Stomach (tissue), 9 donors: ENCODE measurements around the gene ITGA1. TPM values are rescaled to one million over a fixed set of nuclear protein-coding genes. Genes with fewer than 3 reads are reported as not detected.

Experiments used
- DNase-seq, 2 donors: peaks; one replicate each; pipeline versions ENCODE4 v3.0.0 to v3.0.0-alpha.2; 2013 to 2019
- H3K27ac ChIP-seq, 5 donors: fragments of 200-600 bp in 4 of 5; sonication (generic) in 4 of 5; one replicate each; pipeline ENCODE4 v1.5.1; 2013 to 2019; ENCODE audit warnings: mild to moderate bottlenecking in 1 of 5, moderate library complexity in 1 of 5
- H3K27me3 ChIP-seq, 3 donors: fragments of 200-600 bp; sonication (generic); one replicate each; pipeline ENCODE4 v1.5.1; 2017 to 2019; ENCODE audit warnings: mixed run types in 1 of 3
- H3K36me3 ChIP-seq, 4 donors: fragments of 200-600 bp; sonication (generic); 1 replicate in 3 of 4; 2 replicates in 1 of 4; pipeline ENCODE4 v1.5.1; 2016 to 2019
- H3K4me1 ChIP-seq, 4 donors: fragments of 200-600 bp; sonication (generic); one replicate each; pipeline ENCODE4 v1.5.1; 2016 to 2019
- H3K4me3 ChIP-seq, 4 donors: fragments of 200-600 bp; sonication (generic) in 3 of 4; one replicate each; pipeline ENCODE4 v1.5.1; 2016 to 2019; ENCODE audit warnings: mild to moderate bottlenecking in 1 of 4
- H3K9me3 ChIP-seq, 4 donors: fragments of 200-600 bp; sonication (generic); one replicate each; pipeline ENCODE4 v1.5.1; 2016 to 2019
- CTCF ChIP-seq, 7 experiments: fragments of 450-650 bp in 4 of 7; fragments of 200-600 bp in 3 of 7; sonication (generic) in 3 of 7; IDR thresholded peaks; one replicate each; pipeline ENCODE4 v1.5.1; 2016 to 2019; ENCODE audit warnings: antibody characterized with exemption in 7 of 7, control low read depth in 2 of 7, mild to moderate bottlenecking in 1 of 7
- EP300 ChIP-seq: sonication (generic); formaldehyde crosslinking; IDR thresholded peaks from one replicate; pipeline ENCODE4 v1.6.1; 2017; ENCODE audit warnings: antibody characterized with exemption
- POLR2A ChIP-seq, 4 donors: fragments of 450-650 bp; IDR thresholded peaks; one replicate each; pipeline ENCODE4 v1.6.1; 2016; ENCODE audit warnings: antibody characterized with exemption in 4 of 4, control low read depth in 2 of 4, mild to moderate bottlenecking in 1 of 4, moderate library complexity in 1 of 4
- POLR2AphosphoS5 ChIP-seq, 3 donors: sonication (generic); formaldehyde crosslinking; IDR thresholded peaks; one replicate each; pipeline ENCODE4 v1.6.1; 2016; ENCODE audit warnings: antibody characterized with exemption in 3 of 3
- WGBS, 5 donors: extraction: QIAGEN DNeasy Blood & Tissue Kit in 3 of 5; methylation state at CpG; one replicate each; pipeline versions ENCODE4 v1.1.5 to v1.1.7; 2013 to 2018; 5-methylcytosine and 5-hydroxymethylcytosine counted together
- intact Hi-C: fragments of 100-400 bp; cut with DNase I; formaldehyde crosslinking; loops from one replicate; pipeline ENCODE4 v1.15.1; 2023; ENCODE audit warnings: low total_unique reads
- polyA plus RNA-seq, 3 donors: library from polyadenylated mRNA; stranded (reverse); fragments of 200-250 nt; gene quantifications; one replicate each; pipeline ENCODE4 v1.2.3, GENCODE V29; 2013
- total RNA-seq, 5 donors: library from RNA; depleted of rRNA; stranded (reverse); fragments of >200 nt; gene quantifications; one replicate each; pipeline versions ENCODE4 v1.1.0 to v1.2.3, GENCODE V29; 2014 to 2016
- donor health status: healthy with polysubstance abuse.
- donor health status: Bipolar disorder and iron deficiency.
- donor health status: healthy.

The ITGA1 gene
- total and polyA plus RNA-seq, 8 donors: 2.7 to 507 (median 77.0) TPM

GRCh38 chr5:52925001-52925400 lies 137.3 kb downstream of the ITGA1 start:
- no peak overlapping the region for H3K27ac ChIP-seq
- no peaks in the 10 kb centered on the region for H3K9me3 ChIP-seq
- H3K4me3 ChIP-seq: no peak overlapping the region
- TF ChIP-seq EP300 (no peak), POLR2AphosphoS5 (IDR thresholded peaks at IDR 0.05) (no peak), POLR2A (IDR thresholded peaks at IDR 0.05) (no peak), CTCF (IDR thresholded peaks at IDR 0.05) (no peak)
- H3K36me3 ChIP-seq: peaks cover 0 to 68% (median 45%) of the 10 kb centered on the region in 4 donors
- intact Hi-C loops: no loop called here
- DNase-seq: no peak
- WGBS, 5 donors: 75 to 85% (median 81%) methylated on average over 5 of the region's 5 CpGs
- peaks cover 0 to 18% (median 5%) of the 10 kb centered on the region in 4 donors for H3K4me1 ChIP-seq
- no peaks in the 10 kb centered on the region for H3K27me3 ChIP-seq

GRCh38 chr5:52928689-52929088 lies 141.0 kb downstream of the ITGA1 start:
- Histone ChIP-seq H3K36me3 (peaks cover 0 to 75% (median 56%) of the 10 kb centered on the region in 4 donors), H3K4me3 (no peak overlapping the region), H3K27me3 (no peaks in the 10 kb centered on the region), H3K4me1 (peaks cover 0 to 8% (median 3%) of the 10 kb centered on the region in 4 donors), H3K27ac (no peak overlapping the region), H3K9me3 (no peaks in the 10 kb centered on the region)
- 47 to 67% (median 52%) methylated on average over 2 of the region's 2 CpGs for WGBS, 5 donors
- DNase-seq: no peak
- TF ChIP-seq CTCF (IDR thresholded peaks at IDR 0.05): no peak
- intact Hi-C loops: no loop called here

- TF ChIP-seq POLR2A (IDR thresholded peaks at IDR 0.05) (no peak), EP300 (no peak), CTCF (IDR thresholded peaks at IDR 0.05) (no peak), POLR2AphosphoS5 (IDR thresholded peaks at IDR 0.05) (no peak)
- no peak overlapping the region for H3K4me3 ChIP-seq
- no peaks in the 10 kb centered on the region for H3K4me1 ChIP-seq
- no peaks in the 10 kb centered on the region for H3K9me3 ChIP-seq
- no peaks in the 10 kb centered on the region for H3K27me3 ChIP-seq
- peaks cover 0 to 50% (median 32%) of the 10 kb centered on the region in 4 donors for H3K36me3 ChIP-seq
- intact Hi-C loops: no loop called here
- no peak for DNase-seq
- H3K27ac ChIP-seq: no peak overlapping the region
Measured at GRCh38 chr5:52938226-52938625, 150.5 kb downstream of the ITGA1 start.

GRCh38 chr5:52943285-52943684 lies 155.6 kb downstream of the ITGA1 start:
- WGBS, 5 donors: 79 to 96% (median 89%) methylated on average over 2 of the region's 2 CpGs

More at GRCh38 chr5:52943285-52943684, 155.6 kb downstream of the ITGA1 start:
- TF ChIP-seq CTCF (IDR thresholded peaks at IDR 0.05): no peak
- no peak for TF ChIP-seq EP300
- TF ChIP-seq POLR2A (IDR thresholded peaks at IDR 0.05): no peak
- no peak for TF ChIP-seq POLR2AphosphoS5 (IDR thresholded peaks at IDR 0.05)
- no peak overlapping the region for H3K27ac ChIP-seq
- intact Hi-C loops: no loop called here
- DNase-seq: no peak
- no peaks in the 10 kb centered on the region for H3K9me3 ChIP-seq
- H3K4me3 ChIP-seq: no peak overlapping the region
- H3K27me3 ChIP-seq: no peaks in the 10 kb centered on the region
- peaks cover 0 to 40% (median 22%) of the 10 kb centered on the region in 4 donors for H3K4me1 ChIP-seq
- H3K36me3 ChIP-seq: peaks cover 0 to 47% (median 29%) of the 10 kb centered on the region in 4 donors
